GM12878 (cell line): ENCODE data around the gene TBCD.

ENCODE experiments used
- FOXK2 ChIP-seq: fragments of 450-650 bp; IDR thresholded peaks from 2 replicates; pipeline ENCODE4 v1.6.1; 2017; ENCODE audit warnings: mild to moderate bottlenecking, moderate library complexity
- GABPA ChIP-seq: IDR thresholded peaks from 2 replicates; pipeline ENCODE4 v1.6.1; 2014; ENCODE audit warnings: antibody characterized with exemption, low read depth, mild to moderate bottlenecking, inconsistent platforms
- MTA2 ChIP-seq: fragments of 450-650 bp; IDR thresholded peaks from 2 replicates; pipeline ENCODE4 v1.6.1; 2016; ENCODE audit warnings: low read depth, mild to moderate bottlenecking, moderate library complexity
- NRF1 ChIP-seq: conservative IDR thresholded peaks from 2 replicates; pipeline ENCODE4 v1.6.1; 2011; ENCODE audit warnings: mild to moderate bottlenecking, low read depth, low read length, improper control_type of control experiment
- POLR2A ChIP-seq: IDR thresholded peaks from 2 replicates; pipeline ENCODE4 v1.6.1; 2011; ENCODE audit warnings: low read depth, mild to moderate bottlenecking, low read length
- POLR2AphosphoS2 ChIP-seq: IDR thresholded peaks from 2 replicates; pipeline ENCODE4 v1.6.1; 2011; ENCODE audit warnings: low read depth, mild to moderate bottlenecking, low read length, improper control_type of control experiment, moderate library complexity
- POLR2AphosphoS5 ChIP-seq: IDR thresholded peaks from 2 replicates; pipeline ENCODE4 v1.6.1; 2011; ENCODE audit warnings: mild to moderate bottlenecking, low read length, inconsistent platforms
- TARDBP ChIP-seq: IDR thresholded peaks from 2 replicates; pipeline ENCODE4 v1.6.1; 2016; ENCODE audit warnings: borderline replicate concordance
- TF ChIP-seq, protein P1 (sequence below), 3 experiments: IDR thresholded peaks in 2 of 3; conservative IDR thresholded peaks in 1 of 3; 2 replicates each; pipeline ENCODE4 v1.5.1; 2011; ENCODE audit warnings: low read depth in 3 of 3, low read length in 3 of 3, mild to moderate bottlenecking in 3 of 3, control low read depth in 2 of 3, moderate library complexity in 2 of 3, inconsistent platforms in 1 of 3, mixed read lengths in 1 of 3; ENCODE audit not compliant: control insufficient read depth in 2 of 3, insufficient read depth in 1 of 3; ENCODE audit errors: extremely low read depth in 1 of 3
- TF ChIP-seq, protein P2 (sequence below): IDR thresholded peaks from 2 replicates; pipeline ENCODE4 v1.6.1; 2012; ENCODE audit warnings: low read length, inconsistent platforms
- TF ChIP-seq, protein P3 (sequence below): fragments of 450-650 bp; IDR thresholded peaks from 2 replicates; pipeline ENCODE4 v1.6.1; 2016; ENCODE audit warnings: mild to moderate bottlenecking, moderate library complexity, borderline replicate concordance
- TF ChIP-seq, protein P4 (sequence below): IDR thresholded peaks from 2 replicates; pipeline ENCODE4 v1.6.1; 2011; ENCODE audit warnings: low read depth, low read length, improper control_type of control experiment, borderline replicate concordance

DNA sequence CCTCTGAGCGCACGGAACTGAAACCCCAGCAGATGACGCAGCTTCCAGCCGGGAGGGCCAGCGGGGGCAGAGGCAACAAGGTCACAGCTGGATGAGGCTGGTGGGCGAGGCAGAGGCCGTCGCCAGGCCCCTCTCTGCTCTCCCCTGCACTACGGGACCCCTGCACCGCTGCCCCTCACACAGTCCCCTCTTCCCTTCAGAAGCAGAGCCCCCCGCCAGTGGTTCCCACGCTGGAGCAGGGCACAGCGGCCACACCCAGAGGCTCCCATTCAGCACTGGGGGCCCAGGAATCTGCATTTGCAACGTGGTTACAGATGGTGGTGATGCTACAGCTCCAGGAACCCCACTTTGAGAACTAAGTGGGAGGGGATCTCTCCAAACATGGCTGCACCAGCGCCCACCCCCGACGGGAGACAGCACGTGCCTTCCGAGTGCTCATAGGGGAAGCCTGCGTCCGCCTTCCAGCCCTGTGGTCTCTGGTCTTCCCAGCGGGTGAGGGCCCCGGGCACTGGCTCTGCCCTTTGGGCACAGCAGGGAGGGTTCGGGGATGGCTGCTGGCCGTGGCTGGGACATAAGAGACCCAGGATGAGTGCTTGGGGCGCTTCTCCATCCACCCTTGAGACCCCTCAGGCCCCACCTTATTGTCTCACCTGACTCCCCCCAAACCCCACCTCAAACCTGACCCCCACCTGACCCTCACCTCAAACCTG, 48.7 kb upstream of the TBCD start:
- TF ChIP-seq, protein P1, sequence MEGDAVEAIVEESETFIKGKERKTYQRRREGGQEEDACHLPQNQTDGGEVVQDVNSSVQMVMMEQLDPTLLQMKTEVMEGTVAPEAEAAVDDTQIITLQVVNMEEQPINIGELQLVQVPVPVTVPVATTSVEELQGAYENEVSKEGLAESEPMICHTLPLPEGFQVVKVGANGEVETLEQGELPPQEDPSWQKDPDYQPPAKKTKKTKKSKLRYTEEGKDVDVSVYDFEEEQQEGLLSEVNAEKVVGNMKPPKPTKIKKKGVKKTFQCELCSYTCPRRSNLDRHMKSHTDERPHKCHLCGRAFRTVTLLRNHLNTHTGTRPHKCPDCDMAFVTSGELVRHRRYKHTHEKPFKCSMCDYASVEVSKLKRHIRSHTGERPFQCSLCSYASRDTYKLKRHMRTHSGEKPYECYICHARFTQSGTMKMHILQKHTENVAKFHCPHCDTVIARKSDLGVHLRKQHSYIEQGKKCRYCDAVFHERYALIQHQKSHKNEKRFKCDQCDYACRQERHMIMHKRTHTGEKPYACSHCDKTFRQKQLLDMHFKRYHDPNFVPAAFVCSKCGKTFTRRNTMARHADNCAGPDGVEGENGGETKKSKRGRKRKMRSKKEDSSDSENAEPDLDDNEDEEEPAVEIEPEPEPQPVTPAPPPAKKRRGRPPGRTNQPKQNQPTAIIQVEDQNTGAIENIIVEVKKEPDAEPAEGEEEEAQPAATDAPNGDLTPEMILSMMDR (IDR thresholded peaks at IDR 0.05 in 2 of 3, conservative IDR thresholded peaks at IDR 0.05 in 1 of 3; ENCODE audit: control insufficient read depth in 2 of 3, extremely low read depth in 1 of 3, insufficient read depth in 1 of 3, low read depth in 3 of 3, low read length in 3 of 3) = no peak
- TF ChIP-seq TARDBP = no peak
- TF ChIP-seq, protein P2, sequence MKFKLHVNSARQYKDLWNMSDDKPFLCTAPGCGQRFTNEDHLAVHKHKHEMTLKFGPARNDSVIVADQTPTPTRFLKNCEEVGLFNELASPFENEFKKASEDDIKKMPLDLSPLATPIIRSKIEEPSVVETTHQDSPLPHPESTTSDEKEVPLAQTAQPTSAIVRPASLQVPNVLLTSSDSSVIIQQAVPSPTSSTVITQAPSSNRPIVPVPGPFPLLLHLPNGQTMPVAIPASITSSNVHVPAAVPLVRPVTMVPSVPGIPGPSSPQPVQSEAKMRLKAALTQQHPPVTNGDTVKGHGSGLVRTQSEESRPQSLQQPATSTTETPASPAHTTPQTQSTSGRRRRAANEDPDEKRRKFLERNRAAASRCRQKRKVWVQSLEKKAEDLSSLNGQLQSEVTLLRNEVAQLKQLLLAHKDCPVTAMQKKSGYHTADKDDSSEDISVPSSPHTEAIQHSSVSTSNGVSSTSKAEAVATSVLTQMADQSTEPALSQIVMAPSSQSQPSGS = no peak
- TF ChIP-seq POLR2AphosphoS5 = no peak
- no peak for TF ChIP-seq POLR2AphosphoS2
- no peak for TF ChIP-seq GABPA
- TF ChIP-seq, protein P3, sequence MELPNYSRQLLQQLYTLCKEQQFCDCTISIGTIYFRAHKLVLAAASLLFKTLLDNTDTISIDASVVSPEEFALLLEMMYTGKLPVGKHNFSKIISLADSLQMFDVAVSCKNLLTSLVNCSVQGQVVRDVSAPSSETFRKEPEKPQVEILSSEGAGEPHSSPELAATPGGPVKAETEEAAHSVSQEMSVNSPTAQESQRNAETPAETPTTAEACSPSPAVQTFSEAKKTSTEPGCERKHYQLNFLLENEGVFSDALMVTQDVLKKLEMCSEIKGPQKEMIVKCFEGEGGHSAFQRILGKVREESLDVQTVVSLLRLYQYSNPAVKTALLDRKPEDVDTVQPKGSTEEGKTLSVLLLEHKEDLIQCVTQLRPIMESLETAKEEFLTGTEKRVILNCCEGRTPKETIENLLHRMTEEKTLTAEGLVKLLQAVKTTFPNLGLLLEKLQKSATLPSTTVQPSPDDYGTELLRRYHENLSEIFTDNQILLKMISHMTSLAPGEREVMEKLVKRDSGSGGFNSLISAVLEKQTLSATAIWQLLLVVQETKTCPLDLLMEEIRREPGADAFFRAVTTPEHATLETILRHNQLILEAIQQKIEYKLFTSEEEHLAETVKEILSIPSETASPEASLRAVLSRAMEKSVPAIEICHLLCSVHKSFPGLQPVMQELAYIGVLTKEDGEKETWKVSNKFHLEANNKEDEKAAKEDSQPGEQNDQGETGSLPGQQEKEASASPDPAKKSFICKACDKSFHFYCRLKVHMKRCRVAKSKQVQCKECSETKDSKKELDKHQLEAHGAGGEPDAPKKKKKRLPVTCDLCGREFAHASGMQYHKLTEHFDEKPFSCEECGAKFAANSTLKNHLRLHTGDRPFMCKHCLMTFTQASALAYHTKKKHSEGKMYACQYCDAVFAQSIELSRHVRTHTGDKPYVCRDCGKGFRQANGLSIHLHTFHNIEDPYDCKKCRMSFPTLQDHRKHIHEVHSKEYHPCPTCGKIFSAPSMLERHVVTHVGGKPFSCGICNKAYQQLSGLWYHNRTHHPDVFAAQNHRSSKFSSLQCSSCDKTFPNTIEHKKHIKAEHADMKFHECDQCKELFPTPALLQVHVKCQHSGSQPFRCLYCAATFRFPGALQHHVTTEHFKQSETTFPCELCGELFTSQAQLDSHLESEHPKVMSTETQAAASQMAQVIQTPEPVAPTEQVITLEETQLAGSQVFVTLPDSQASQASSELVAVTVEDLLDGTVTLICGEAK = no peak
- no peak for TF ChIP-seq POLR2A
- TF ChIP-seq FOXK2 = no peak
- TF ChIP-seq NRF1 = no peak
- TF ChIP-seq MTA2 = no peak
- TF ChIP-seq, protein P4, sequence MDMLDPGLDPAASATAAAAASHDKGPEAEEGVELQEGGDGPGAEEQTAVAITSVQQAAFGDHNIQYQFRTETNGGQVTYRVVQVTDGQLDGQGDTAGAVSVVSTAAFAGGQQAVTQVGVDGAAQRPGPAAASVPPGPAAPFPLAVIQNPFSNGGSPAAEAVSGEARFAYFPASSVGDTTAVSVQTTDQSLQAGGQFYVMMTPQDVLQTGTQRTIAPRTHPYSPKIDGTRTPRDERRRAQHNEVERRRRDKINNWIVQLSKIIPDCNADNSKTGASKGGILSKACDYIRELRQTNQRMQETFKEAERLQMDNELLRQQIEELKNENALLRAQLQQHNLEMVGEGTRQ = no peak
